HT1080 (cell line): ENCODE measurements around the gene DYRK1A. TPM values are rescaled to one million over a fixed set of nuclear protein-coding genes. Genes with fewer than 3 reads are reported as not detected.
"Not testable (repeated sequence)": the region's sequence is repeated elsewhere in the genome, so short reads cannot be mapped to it uniquely, and the experiment has no call there.

Experiments used
- DNase-seq: peaks from one replicate; pipeline ENCODE4 v3.0.0-alpha.2; 2015; ENCODE audit warnings: low read depth
- total RNA-seq: library from RNA; depleted of rRNA; stranded (reverse); fragments of >200 nt; shearing (Covaris generic); gene quantifications from 2 replicates; pipeline ENCODE4 v1.2.3, GENCODE V29; 2014

The DYRK1A gene
- total RNA-seq, 1 experiment from 2014 or later, result 31.5 TPM

GRCh38 chr21:37483776-37484175 lies 117.2 kb downstream of the DYRK1A start:
- no peak for DNase-seq

- DNase-seq, result no peak
Observed at GRCh38 chr21:37484535-37485474, 118.2 kb downstream of the DYRK1A start.

- no peak for DNase-seq
Observed at GRCh38 chr21:37489553-37489952, 123.0 kb downstream of the DYRK1A start.

- no peak for DNase-seq
Observed at GRCh38 chr21:37490084-37490483, 123.5 kb downstream of the DYRK1A start.

- no peak for DNase-seq
Observed at GRCh38 chr21:37496972-37497371, 130.4 kb downstream of the DYRK1A start.

- no peak for DNase-seq
Observed at GRCh38 chr21:37498664-37499063, 132.1 kb downstream of the DYRK1A start.

- no peak for DNase-seq
Observed at GRCh38 chr21:37502947-37503346, 136.4 kb downstream of the DYRK1A start.

- peak; percentile 83 for DNase-seq
Observed at GRCh38 chr21:37503848-37504467, 137.4 kb downstream of the DYRK1A start.

GRCh38 chr21:37505963-37506362 lies 139.4 kb downstream of the DYRK1A start:
- no peak for DNase-seq

- DNase-seq, result no peak
Observed at GRCh38 chr21:37507716-37508115, 141.1 kb downstream of the DYRK1A start.

- DNase-seq, result no peak
Observed at GRCh38 chr21:37508341-37508740, 141.8 kb downstream of the DYRK1A start.

GRCh38 chr21:37509802-37510393 lies 143.3 kb downstream of the DYRK1A start:
- no peak for DNase-seq

- no peak for DNase-seq
Observed at GRCh38 chr21:37511848-37512247, 145.3 kb downstream of the DYRK1A start.

- DNase-seq, result no peak
Observed at GRCh38 chr21:37513383-37513782, 146.8 kb downstream of the DYRK1A start.

- no peak for DNase-seq
Observed at GRCh38 chr21:37514038-37514667, 147.6 kb downstream of the DYRK1A start.

- DNase-seq, result no peak
Observed at GRCh38 chr21:37516998-37517397, 150.4 kb downstream of the DYRK1A start.

GRCh38 chr21:37520801-37521200 lies 154.2 kb downstream of the DYRK1A start:
- DNase-seq, result no peak

GRCh38 chr21:37521658-37522057 lies 155.1 kb downstream of the DYRK1A start:
- no peak for DNase-seq

GRCh38 chr21:37522641-37523295 lies 156.2 kb downstream of the DYRK1A start:
- DNase-seq, result no peak

GRCh38 chr21:37524944-37525343 lies 158.4 kb downstream of the DYRK1A start:
- not testable (repeated sequence) for DNase-seq

GRCh38 chr21:37525810-37526209 lies 159.2 kb downstream of the DYRK1A start:
- no peak for DNase-seq
